A549 (cell line): ENCODE data around the gene CD22. TPM values are rescaled to one million over a fixed set of nuclear protein-coding genes. Genes with fewer than 3 reads are reported as not detected.

Experiments
- ATAC-seq, 2 experiments: fragments of 200-7000 bp in 1 of 2; fragments of >200 bp in 1 of 2; cut with Nextera tagmentation in 1 of 2; cut with Tn5 transposase in 1 of 2; 3 replicates each; pipeline versions ENCODE4 v1.8.0 to v1.9.1; 2018 to 2020; ENCODE audit warnings: mild to moderate bottlenecking in 1 of 2, moderate library complexity in 1 of 2
- CTCF ChIA-PET: fragments of 300-600 bp; sonication (Branson Sonifier 250); formaldehyde crosslinking; extraction: SDS; loops from one replicate; lab custom pipeline; 2021; ENCODE audit warnings: antibody characterized with exemption, inconsistent platforms; lab: Yijun Ruan, JAX
- POLR2A ChIA-PET: fragments of 350-600 bp; formaldehyde crosslinking; extraction: SDS; loops from one replicate; lab custom pipeline; 2021; ENCODE audit warnings: antibody characterized with exemption, inconsistent platforms; lab: Yijun Ruan, JAX
- DNase-seq, 2 experiments: peaks; one replicate each; pipeline versions ENCODE4 v3.0.0 to v3.0.0-alpha.2; 2011 to 2016; ENCODE audit warnings: low read depth in 1 of 2, low spot score in 1 of 2
- FAIRE-seq: peaks from 2 replicates; lab custom pipeline; 2011; peaks lifted over from hg19 to GRCh38; lab: Jason Lieb, UNC
- H3K27ac ChIP-seq, 2 experiments: fragments of >200 bp; sonication (Bioruptor Twin); formaldehyde crosslinking; 3 replicates each; pipeline ENCODE4 v1.5.1; 2016 to 2017
- H3K4me1 ChIP-seq: fragments of >200 bp; sonication (Bioruptor Twin); formaldehyde crosslinking; 3 replicates; pipeline ENCODE4 v1.6.1; 2016
- H3K4me2 ChIP-seq: fragments of >200 bp; sonication (Bioruptor Twin); formaldehyde crosslinking; 3 replicates; pipeline ENCODE4 v1.6.1; 2016
- H3K4me3 ChIP-seq: fragments of >200 bp; sonication (Bioruptor Twin); formaldehyde crosslinking; 3 replicates; pipeline ENCODE4 v1.5.1; 2016
- H3K9me3 ChIP-seq: fragments of >200 bp; sonication (Bioruptor Twin); formaldehyde crosslinking; 3 replicates; pipeline ENCODE4 v1.6.1; 2016
- BHLHE40 ChIP-seq: IDR thresholded peaks from 2 replicates; pipeline ENCODE4 v1.6.1; 2012; ENCODE audit warnings: low read depth, low read length, inconsistent platforms
- CBX2 ChIP-seq: fragments of 200-600 bp; sonication (generic); IDR thresholded peaks from 2 replicates; pipeline ENCODE4 v1.6.1; 2016; ENCODE audit warnings: low read depth, mild to moderate bottlenecking, borderline replicate concordance
- CHD4 ChIP-seq: fragments of 200-600 bp; sonication (generic); IDR thresholded peaks from 2 replicates; pipeline ENCODE4 v1.6.1; 2016; ENCODE audit warnings: antibody characterized with exemption, mild to moderate bottlenecking, borderline replicate concordance
- EHF ChIP-seq: fragments of 250-450 bp; sonication (Bioruptor Pico); IDR thresholded peaks from 2 replicates; pipeline ENCODE4 v1.5.0; 2020; ENCODE audit warnings: mild to moderate bottlenecking
- HDAC2 ChIP-seq: fragments of 200-600 bp; sonication (generic); IDR thresholded peaks from 2 replicates; pipeline ENCODE4 v1.6.1; 2016
- HOXB5 ChIP-seq: fragments of 250-450 bp; sonication (Bioruptor Pico); IDR thresholded peaks from 2 replicates; pipeline ENCODE4 v1.5.0; 2020; ENCODE audit warnings: mild to moderate bottlenecking, moderate library complexity
- MAFK ChIP-seq: fragments of 450-650 bp; IDR thresholded peaks from 2 replicates; pipeline ENCODE4 v1.6.1; 2014; ENCODE audit not compliant: partially characterized antibody
- MYC ChIP-seq: IDR thresholded peaks from 2 replicates; pipeline ENCODE4 v1.6.1; 2012; ENCODE audit warnings: mild to moderate bottlenecking, inconsistent platforms, low read length, improper control_type of control experiment, borderline replicate concordance
- REST ChIP-seq: fragments of 200-600 bp; sonication (generic); IDR thresholded peaks from 2 replicates; pipeline ENCODE4 v1.6.1; 2016; ENCODE audit warnings: antibody characterized with exemption, mild to moderate bottlenecking, moderate library complexity
- ZFP36 ChIP-seq: fragments of 450-650 bp; IDR thresholded peaks from 2 replicates; pipeline ENCODE4 v1.6.1; 2014; ENCODE audit warnings: borderline replicate concordance; ENCODE audit not compliant: partially characterized antibody
- ZNF302 ChIP-seq: fragments of 250-450 bp; sonication (Bioruptor Pico); IDR thresholded peaks from 2 replicates; pipeline ENCODE4 v1.9.0; 2021; ENCODE audit warnings: inconsistent platforms, mild to moderate bottlenecking, moderate library complexity
- WGBS: methylation state at CpG from one replicate; pipeline ENCODE4 v1.1.6; 2017; ENCODE audit errors: missing lambda C conversion rate; 5-methylcytosine and 5-hydroxymethylcytosine counted together
- polyA plus RNA-seq, 4 experiments: library from polyadenylated mRNA; depleted of rRNA in 3 of 4; stranded (reverse); fragments of >200 nt; fragmentation: RNase III in 1 of 4; extraction: RNeasy Plus Mini Kit Qiagen cat#74134 plus additional on column Dnase treatment in 1 of 4; gene quantifications; 2 replicates in 3 of 4; 3 replicates in 1 of 4; pipeline ENCODE4 v1.2.3, GENCODE V29; 2011 to 2017
- TF ChIP-seq, protein P1 (sequence below): fragments of >200 bp; sonication (Bioruptor Twin); formaldehyde crosslinking; IDR thresholded peaks from 2 replicates; pipeline ENCODE4 v1.6.1; 2016
- TF ChIP-seq, protein P2 (sequence below): fragments of 450-650 bp; IDR thresholded peaks from 2 replicates; pipeline ENCODE4 v1.6.1; 2014; ENCODE audit warnings: antibody characterized with exemption

CD22 gene
- polyA plus RNA-seq, 2 of the 4 experiments (the other 2 are of a cell fraction): 0.05 to 0.14 TPM

GRCh38 chr19:35294859-35295791 is 33.9 kb upstream of the CD22 start:
- no peak for ATAC-seq
- H3K4me2 ChIP-seq: no peak overlapping the region
- H3K4me3 ChIP-seq: no peak overlapping the region
- H3K9me3 ChIP-seq: 0 out of 3 replicates have a peak, but pooled peaks cover 2% of the 10 kb centered on the region
- no peak for FAIRE-seq
- WGBS: 66% methylated on average over 25 of the region's 25 CpGs
- ChIA-PET CTCF (interaction anchor here (0.9 to 2.5 kb wide), 7 partner anchors 10 to 168 kb away, joined by 3 to 9 read pairs (median 6); no protein-coding TSS in a partner anchor), POLR2A (no interaction called here)
- no peak for TF ChIP-seq CBX2
- TF ChIP-seq EHF (CRISPR knock-in tag): no peak
- no peak for TF ChIP-seq ZFP36
- TF ChIP-seq, protein P1, sequence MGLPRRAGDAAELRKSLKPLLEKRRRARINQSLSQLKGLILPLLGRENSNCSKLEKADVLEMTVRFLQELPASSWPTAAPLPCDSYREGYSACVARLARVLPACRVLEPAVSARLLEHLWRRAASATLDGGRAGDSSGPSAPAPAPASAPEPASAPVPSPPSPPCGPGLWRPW: no peak
- TF ChIP-seq MAFK: no peak
- no peak for DNase-seq
- H3K4me1 ChIP-seq: no peaks in the 10 kb centered on the region
- H3K27ac ChIP-seq: no peak overlapping the region

DNA sequence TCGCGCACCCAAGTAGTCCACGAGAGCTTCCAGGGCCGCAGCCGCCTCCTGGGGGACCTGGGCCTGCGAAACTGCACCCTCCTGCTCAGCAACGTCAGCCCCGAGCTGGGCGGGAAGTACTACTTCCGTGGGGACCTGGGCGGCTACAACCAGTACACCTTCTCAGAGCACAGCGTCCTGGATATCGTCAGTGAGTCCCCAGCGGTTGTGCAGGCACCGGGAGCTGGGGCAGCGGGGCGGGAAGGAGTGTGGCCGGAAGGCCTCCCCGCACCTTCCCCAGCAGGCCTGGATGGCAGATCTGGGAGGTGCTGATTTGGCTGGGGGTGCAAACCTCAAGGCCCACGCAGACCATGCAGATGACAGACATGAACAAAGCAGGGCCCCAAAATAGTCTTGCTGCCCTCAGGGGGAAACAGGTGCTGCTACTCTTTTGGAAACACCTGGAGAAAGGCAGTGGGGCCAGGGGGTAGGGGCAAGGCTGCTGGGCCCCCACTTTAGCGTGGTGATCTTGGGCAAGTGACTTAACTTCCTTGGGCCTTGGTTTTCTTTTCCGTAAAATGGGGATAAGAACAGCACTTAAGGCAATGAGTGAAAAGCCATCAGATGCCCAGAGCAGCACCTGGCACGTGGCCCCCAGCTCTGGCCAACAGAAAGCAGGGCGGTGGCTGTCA is 33.1 kb upstream of the CD22 start:
- FAIRE-seq (no peak), DNase-seq (no peak), ATAC-seq (peak; percentile 15 to 43; a peak in 3 of 6 replicates)
- Histone ChIP-seq H3K9me3 (0 out of 3 replicates have a peak, but pooled peaks cover 2% of the 10 kb centered on the region), H3K4me3 (no peak overlapping the region), H3K27ac (no peak overlapping the region), H3K4me1 (no peaks in the 10 kb centered on the region), H3K4me2 (no peak overlapping the region)
- 53% methylated on average over 23 of the region's 24 CpGs for WGBS
- ChIA-PET CTCF (interaction anchor here (0.9 to 2.5 kb wide), 8 partner anchors 9 to 57 kb away, joined by 3 to 9 read pairs (median 5); partner anchors contain the start of gene FFAR1), POLR2A (interaction anchor here (0.6 kb wide), 1 partner anchor 32 kb away, joined by 5 read pairs; no protein-coding TSS in a partner anchor)
- TF ChIP-seq BHLHE40 (no peak), MYC (no peak), REST (no peak), ZNF302 (CRISPR knock-in tag) (no peak), CHD4 (no peak), HOXB5 (CRISPR knock-in tag) (no peak), HDAC2 (no peak)
- TF ChIP-seq, protein P2, sequence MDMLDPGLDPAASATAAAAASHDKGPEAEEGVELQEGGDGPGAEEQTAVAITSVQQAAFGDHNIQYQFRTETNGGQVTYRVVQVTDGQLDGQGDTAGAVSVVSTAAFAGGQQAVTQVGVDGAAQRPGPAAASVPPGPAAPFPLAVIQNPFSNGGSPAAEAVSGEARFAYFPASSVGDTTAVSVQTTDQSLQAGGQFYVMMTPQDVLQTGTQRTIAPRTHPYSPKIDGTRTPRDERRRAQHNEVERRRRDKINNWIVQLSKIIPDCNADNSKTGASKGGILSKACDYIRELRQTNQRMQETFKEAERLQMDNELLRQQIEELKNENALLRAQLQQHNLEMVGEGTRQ: no peak
